NCI-H187 treated with DMSO at 0.1 percent for 48 hours (cell line): Measurements from ENCODE around the gene CDKL5.

Source experiments
- DNase-seq: peaks from one replicate; lab custom pipeline; 2025; lab: John Stamatoyannopoulos, UW

The CDKL5 gene

GRCh38 chrX:18698737-18699650 is 273.6 kb downstream of the CDKL5 start:
- no peak for DNase-seq

DNA sequence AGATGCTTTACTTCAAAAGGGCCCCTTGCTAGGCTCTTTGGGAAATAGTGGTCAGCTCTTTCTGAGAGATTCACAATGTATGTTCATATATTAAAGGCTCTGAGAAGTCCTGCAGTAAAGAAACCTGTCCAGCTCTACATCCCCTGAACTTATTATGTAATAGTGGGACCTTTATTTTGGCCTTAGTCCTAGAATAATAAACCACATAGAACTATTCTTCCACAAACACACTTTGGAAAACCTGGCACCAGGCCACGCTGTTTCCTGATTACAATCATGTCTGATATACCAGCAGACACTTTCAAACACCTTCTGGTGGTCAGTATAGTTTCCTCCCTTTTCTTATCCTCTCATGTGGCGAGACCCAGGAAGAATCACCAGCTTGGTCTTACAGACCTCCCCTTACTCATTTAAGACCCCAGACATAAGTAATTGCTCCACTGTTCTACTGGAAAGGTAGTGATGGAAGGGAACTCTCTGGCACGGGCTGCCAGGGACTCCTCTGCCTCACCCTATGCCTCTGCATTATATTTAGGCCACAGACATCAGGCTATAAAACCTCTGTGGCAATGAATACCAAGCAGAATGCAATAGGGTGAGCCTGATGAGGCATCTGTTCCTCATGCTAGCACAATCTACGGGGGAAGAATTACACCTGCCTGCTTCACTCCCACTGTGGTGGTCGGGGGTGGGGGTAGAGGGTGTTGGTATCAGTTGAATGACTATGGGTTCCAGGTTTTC is 276.4 kb downstream of the CDKL5 start:
- DNase-seq = no peak

DNA sequence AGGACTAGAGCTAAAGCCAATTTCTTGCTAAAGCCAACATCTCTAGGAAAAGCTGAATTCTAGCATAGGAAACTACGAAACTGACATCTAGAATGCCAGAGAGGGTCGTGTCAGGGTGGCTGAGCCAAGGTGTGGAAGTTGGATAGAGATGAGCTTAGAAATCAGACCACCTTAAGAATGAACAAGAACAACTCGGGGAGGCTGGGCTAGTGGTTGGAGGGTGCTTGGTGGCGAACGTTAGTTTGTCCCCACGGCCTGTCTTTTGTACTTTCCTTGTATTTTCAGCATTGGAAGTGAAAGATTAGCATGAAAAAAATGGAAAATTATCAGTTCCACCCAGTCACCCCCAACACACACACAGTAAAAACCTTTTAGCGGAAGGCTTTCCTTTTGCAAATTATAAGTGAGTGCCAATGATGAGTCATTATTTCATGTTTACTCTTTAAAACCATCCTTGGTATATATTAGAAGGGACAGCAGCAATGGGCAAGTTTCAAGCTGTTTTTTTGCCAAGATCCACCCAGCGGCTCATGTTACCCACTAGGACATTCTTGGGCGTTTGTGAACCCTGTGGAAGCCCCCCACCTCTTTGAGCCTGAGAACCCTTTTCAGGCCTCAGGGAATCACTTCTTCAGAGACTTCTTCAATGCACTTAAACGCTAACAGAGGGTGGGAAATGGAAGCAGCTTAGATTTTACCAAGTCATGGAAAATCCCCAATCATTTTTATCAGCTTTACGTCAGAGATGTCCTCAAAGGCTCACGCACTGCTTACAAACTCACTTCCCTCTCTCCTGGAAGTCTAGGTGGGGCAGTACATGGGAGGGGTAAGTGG is 277.2 kb downstream of the CDKL5 start:
- DNase-seq = no peak
